ENCODE data around the gene CHRNA3. TPM values are rescaled to one million over a fixed set of nuclear protein-coding genes. Genes with fewer than 3 reads are reported as not detected.

CHRNA3 gene
- total RNA-seq, 1 donor from 2014 or later: not detected

DNA sequence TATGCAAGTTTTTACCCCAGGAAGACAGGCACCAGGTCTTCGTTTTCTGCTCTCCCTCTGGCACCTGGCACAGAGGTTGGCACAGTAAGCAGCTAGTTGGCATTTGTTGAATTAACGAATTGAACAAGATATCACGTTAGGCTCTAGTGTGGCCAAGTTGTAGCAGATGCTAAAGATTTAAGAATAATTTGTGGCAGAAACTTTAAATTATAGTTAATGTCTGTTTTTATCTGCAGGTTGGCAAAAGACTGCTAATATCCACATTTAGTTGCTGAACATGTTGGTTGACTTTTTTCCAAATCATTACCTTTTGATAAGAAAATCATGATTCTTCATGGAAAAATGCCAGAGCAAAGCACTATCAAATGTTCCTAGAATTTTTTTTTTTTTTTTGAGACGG is 47.4 kb downstream of the CHRNA3 start:
- intact Hi-C loops (cut with micrococcal nuclease): no loop called here

DNA sequence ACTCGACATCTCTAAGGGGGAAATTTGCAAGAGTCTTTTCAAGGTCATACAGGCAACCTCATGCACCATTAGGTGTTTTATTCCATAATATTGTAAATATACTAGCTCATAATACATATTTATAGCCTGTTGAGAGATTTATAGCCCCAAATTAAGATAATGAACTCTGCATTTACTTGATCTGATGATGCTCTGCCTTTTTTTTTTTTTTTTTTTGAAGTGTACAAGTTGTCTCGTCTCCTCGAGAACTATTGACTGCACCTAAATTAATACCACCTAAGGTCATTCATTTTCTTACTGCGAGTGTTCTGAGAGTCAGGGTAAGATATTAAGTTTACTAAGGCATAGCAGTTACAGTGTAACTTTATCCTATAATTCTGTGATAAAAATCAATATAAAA is 49.4 kb downstream of the CHRNA3 start:
- H3K4me3 Mint-ChIP-seq: no peak overlapping the region
- ChIA-PET POLR2A (no interaction called here), CTCF (no interaction called here)
- no peak for DNase-seq
- H3K4me1 Mint-ChIP-seq: peaks cover 5% of the 10 kb centered on the region
- no peak overlapping the region for H3K27ac Mint-ChIP-seq
- H3K27me3 Mint-ChIP-seq: peaks cover 3% of the 10 kb centered on the region
- intact Hi-C loops (cut with micrococcal nuclease): no loop called here
- TF ChIP-seq, protein P1, sequence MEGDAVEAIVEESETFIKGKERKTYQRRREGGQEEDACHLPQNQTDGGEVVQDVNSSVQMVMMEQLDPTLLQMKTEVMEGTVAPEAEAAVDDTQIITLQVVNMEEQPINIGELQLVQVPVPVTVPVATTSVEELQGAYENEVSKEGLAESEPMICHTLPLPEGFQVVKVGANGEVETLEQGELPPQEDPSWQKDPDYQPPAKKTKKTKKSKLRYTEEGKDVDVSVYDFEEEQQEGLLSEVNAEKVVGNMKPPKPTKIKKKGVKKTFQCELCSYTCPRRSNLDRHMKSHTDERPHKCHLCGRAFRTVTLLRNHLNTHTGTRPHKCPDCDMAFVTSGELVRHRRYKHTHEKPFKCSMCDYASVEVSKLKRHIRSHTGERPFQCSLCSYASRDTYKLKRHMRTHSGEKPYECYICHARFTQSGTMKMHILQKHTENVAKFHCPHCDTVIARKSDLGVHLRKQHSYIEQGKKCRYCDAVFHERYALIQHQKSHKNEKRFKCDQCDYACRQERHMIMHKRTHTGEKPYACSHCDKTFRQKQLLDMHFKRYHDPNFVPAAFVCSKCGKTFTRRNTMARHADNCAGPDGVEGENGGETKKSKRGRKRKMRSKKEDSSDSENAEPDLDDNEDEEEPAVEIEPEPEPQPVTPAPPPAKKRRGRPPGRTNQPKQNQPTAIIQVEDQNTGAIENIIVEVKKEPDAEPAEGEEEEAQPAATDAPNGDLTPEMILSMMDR (IDR thresholded peaks at IDR 0.05): no peak
- no peak for ATAC-seq (ENCODE audit: low read depth)
- no peaks in the 10 kb centered on the region for H3K9me3 Mint-ChIP-seq
- no peaks in the 10 kb centered on the region for H3K36me3 Mint-ChIP-seq (ENCODE audit: low read depth)

More for the DNA sequence above, 47.4 kb downstream of the CHRNA3 start:
- Mint-ChIP-seq H3K27me3 (no peaks in the 10 kb centered on the region), H3K9me3 (no peaks in the 10 kb centered on the region), H3K36me3 (ENCODE audit: low read depth) (no peaks in the 10 kb centered on the region), H3K4me3 (no peak overlapping the region), H3K4me1 (peaks cover 3% of the 10 kb centered on the region), H3K27ac (no peak overlapping the region)
- TF ChIP-seq, protein P1 (IDR thresholded peaks at IDR 0.05): no peak
- CTCF ChIA-PET: no interaction called here
- no peak for ATAC-seq (ENCODE audit: low read depth)
- DNase-seq: no peak
- POLR2A ChIA-PET: no interaction called here

DNA sequence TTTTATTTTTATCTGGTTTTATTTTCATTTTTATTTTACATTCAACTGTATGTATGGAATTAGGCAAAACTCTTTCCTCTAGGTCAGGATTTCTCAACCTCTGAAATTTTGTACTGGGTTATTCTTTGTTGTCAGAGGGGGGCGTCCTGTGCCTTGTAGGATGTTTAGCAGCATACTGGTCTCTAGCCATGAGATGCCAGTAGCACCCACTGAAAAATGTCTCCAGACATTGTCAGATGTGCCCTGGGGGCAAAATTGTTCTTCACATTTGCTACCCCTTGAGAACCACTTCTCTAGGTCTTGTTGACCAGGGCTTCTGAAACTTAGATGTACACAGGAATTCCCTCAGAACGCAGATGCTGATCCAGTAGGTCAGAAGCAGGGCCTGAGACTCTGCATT is 50.1 kb downstream of the CHRNA3 start:
- TF ChIP-seq, protein P1 (IDR thresholded peaks at IDR 0.05): no peak
- no peak overlapping the region for H3K4me3 Mint-ChIP-seq
- no peak overlapping the region for H3K27ac Mint-ChIP-seq
- DNase-seq (no peak), ATAC-seq (ENCODE audit: low read depth) (no peak)
- H3K9me3 Mint-ChIP-seq: no peaks in the 10 kb centered on the region
- H3K36me3 Mint-ChIP-seq (ENCODE audit: low read depth): no peaks in the 10 kb centered on the region
- peaks cover 3% of the 10 kb centered on the region for H3K27me3 Mint-ChIP-seq
- POLR2A ChIA-PET: no interaction called here
- peaks cover 11% of the 10 kb centered on the region for H3K4me1 Mint-ChIP-seq
- intact Hi-C loops (cut with micrococcal nuclease): no loop called here
- CTCF ChIA-PET: no interaction called here

DNA sequence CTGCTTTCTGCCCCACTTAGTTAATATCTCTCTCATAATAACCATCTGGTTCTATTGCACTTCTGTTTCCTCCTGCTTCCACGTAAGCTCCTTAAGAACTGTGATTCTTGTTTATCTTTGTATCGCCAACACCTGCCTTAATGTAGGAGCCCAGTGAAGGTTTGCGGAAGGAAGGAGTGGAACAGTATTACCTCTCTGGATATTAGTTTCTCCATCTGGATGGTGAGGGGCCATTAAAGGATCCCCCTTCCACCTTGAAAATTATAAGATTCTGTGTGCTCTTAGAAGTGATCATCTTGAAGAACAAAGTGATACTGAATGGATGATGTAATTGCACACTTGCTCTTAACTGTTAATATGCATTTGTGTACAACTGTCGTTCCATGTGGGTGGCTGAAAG is 53.3 kb downstream of the CHRNA3 start:
- POLR2A ChIA-PET: interaction anchor here (0.6 to 2.2 kb wide), 2 partner anchors 27 to 419 kb away, joined by 9 to 10 read pairs; partner anchors contain the start of gene PSMA4
- H3K9me3 Mint-ChIP-seq: no peaks in the 10 kb centered on the region
- peaks cover 3% of the 10 kb centered on the region for H3K27me3 Mint-ChIP-seq
- H3K4me1 Mint-ChIP-seq: peaks cover 21% of the 10 kb centered on the region
- no peak for DNase-seq
- no peak overlapping the region for H3K27ac Mint-ChIP-seq
- TF ChIP-seq, protein P1 (IDR thresholded peaks at IDR 0.05): no peak
- CTCF ChIA-PET: interaction anchor here (0.6 kb wide), 1 partner anchor 37 kb away, joined by 3 read pairs; no protein-coding TSS in a partner anchor
- ATAC-seq (ENCODE audit: low read depth): no peak
- H3K4me3 Mint-ChIP-seq: no peak overlapping the region
- H3K36me3 Mint-ChIP-seq (ENCODE audit: low read depth): no peaks in the 10 kb centered on the region
- intact Hi-C loops (cut with micrococcal nuclease): no loop called here

DNA sequence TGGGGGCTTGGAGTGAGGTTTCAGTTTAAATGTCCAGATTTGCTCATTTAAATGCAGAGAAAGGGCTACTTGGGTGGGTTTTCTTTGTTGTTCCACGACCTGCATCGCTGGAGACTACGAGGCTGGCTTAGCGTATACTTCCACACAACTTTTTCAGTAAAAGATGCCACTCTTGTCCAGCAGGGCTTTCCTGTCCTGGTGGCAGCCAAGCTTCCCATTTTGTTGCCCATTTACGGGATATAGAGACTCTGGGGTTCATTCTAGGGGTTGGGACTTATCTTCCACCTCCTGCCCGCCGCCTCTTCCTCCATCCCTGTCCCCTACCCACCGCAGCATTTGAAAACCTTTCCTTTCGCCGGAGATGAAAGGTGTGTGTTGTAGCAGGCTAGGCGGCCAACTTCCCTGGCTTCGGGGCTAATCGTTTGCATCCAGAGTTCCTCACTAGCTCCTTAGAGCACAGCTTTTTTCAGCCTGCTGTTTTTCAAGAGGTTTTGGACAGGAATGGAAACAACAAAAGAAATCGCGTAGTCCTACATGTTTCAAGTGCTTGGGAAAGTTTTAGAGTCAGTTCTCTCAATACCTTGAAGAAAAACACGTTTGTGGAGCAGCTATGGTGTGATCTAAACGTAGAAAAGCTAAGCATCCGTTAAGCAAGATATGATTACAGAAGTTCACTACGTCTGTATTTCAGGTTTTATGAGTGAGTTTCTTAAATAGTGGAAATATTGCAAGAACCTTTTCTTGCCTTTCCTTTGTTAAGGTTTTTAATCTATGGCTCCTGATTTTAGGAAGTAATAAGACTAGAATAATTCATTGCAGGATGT is 54.6 kb downstream of the CHRNA3 start:
- intact Hi-C loops (cut with micrococcal nuclease): loop anchor here (1.0 kb wide), 2 partner anchors 26 to 128 kb away; partner anchors contain the start of genes IREB2 and PSMA4
- peaks cover 21% of the 10 kb centered on the region for H3K4me1 Mint-ChIP-seq
- no peaks in the 10 kb centered on the region for H3K36me3 Mint-ChIP-seq (ENCODE audit: low read depth)
- no peaks in the 10 kb centered on the region for H3K9me3 Mint-ChIP-seq
- POLR2A ChIA-PET: interaction anchor here (0.6 to 2.7 kb wide), 5 partner anchors 14 to 129 kb away, joined by 4 to 57 read pairs (median 4); partner anchors contain the start of genes IREB2 and PSMA4
- ATAC-seq (ENCODE audit: low read depth) (no peak), DNase-seq (no peak)
- peak overlapping the region; percentile 86 for H3K4me3 Mint-ChIP-seq
- peaks cover 3% of the 10 kb centered on the region for H3K27me3 Mint-ChIP-seq
- no peak overlapping the region for H3K27ac Mint-ChIP-seq
- TF ChIP-seq, protein P1 (IDR thresholded peaks at IDR 0.05): no peak
- CTCF ChIA-PET: interaction anchor here (2.0 kb wide), 1 partner anchor 26 kb away, joined by 6 read pairs; the partner anchor contains the start of gene PSMA4

Data from activated B cell treated with CpG ODN at 0.5 μM for 24 hours (primary cell).